ENCODE measurements around the gene SMIM44. TPM values are rescaled to one million over a fixed set of nuclear protein-coding genes. Genes with fewer than 3 reads are reported as not detected.

The SMIM44 gene
- total and polyA plus RNA-seq, 2 donors, result not detected

- 98% methylated on average over 9 of the region's 9 CpGs for WGBS
- H3K27me3 ChIP-seq (ENCODE audit: control insufficient read depth in 2 of 2, insufficient read depth in 1 of 2, low read length in 1 of 2), result peaks cover 0 to 48% of the 10 kb centered on the region in 2 donors
- peaks cover 2 to 12% of the 10 kb centered on the region in 2 donors for H3K9me3 ChIP-seq (ENCODE audit: control insufficient read depth in 2 of 2, insufficient read depth in 1 of 2, low read length in 1 of 2)
- H3K4me1 ChIP-seq (ENCODE audit: control insufficient read depth in 2 of 2, insufficient read depth in 2 of 2, low read length in 2 of 2), result peaks cover 0 to 3% of the 10 kb centered on the region in 2 donors
- H3K36me3 ChIP-seq (ENCODE audit: control insufficient read depth in 2 of 2, insufficient read depth in 2 of 2, low read length in 1 of 2), result peaks cover 0 to 10% of the 10 kb centered on the region in 2 donors
- H3K4me3 ChIP-seq (ENCODE audit: low read length in 2 of 2), result no peak overlapping the region
- DNase-seq (ENCODE audit: low read depth in 6 of 9, low spot score in 9 of 9), result no peak
- H3K27ac ChIP-seq (ENCODE audit: low read depth in 1 of 2, low read length in 1 of 2), result no peak overlapping the region
Observed at GRCh38 chr19:3466635-3467034, 16.6 kb downstream of the SMIM44 start.

GRCh38 chr19:3465552-3465951 lies 17.7 kb downstream of the SMIM44 start:
- H3K36me3 ChIP-seq (ENCODE audit: control insufficient read depth in 2 of 2, insufficient read depth in 2 of 2, low read length in 1 of 2), result peaks cover 0 to 10% of the 10 kb centered on the region in 2 donors

GRCh38 chr19:3464587-3465235 lies 18.5 kb downstream of the SMIM44 start:
- no peak overlapping the region for H3K27ac ChIP-seq (ENCODE audit: low read depth in 1 of 2, low read length in 1 of 2)
- H3K27me3 ChIP-seq (ENCODE audit: control insufficient read depth in 2 of 2, insufficient read depth in 1 of 2, low read length in 1 of 2), result peaks cover 0 to 46% of the 10 kb centered on the region in 2 donors
- DNase-seq (ENCODE audit: low read depth in 6 of 9, low spot score in 9 of 9), result no peak
- H3K4me1 ChIP-seq (ENCODE audit: control insufficient read depth in 2 of 2, insufficient read depth in 2 of 2, low read length in 2 of 2), result peaks cover 0 to 7% of the 10 kb centered on the region in 2 donors
- peaks cover 0 to 10% of the 10 kb centered on the region in 2 donors for H3K36me3 ChIP-seq (ENCODE audit: control insufficient read depth in 2 of 2, insufficient read depth in 2 of 2, low read length in 1 of 2)
- H3K9me3 ChIP-seq (ENCODE audit: control insufficient read depth in 2 of 2, insufficient read depth in 1 of 2, low read length in 1 of 2), result peaks cover 2 to 12% of the 10 kb centered on the region in 2 donors
- 97% methylated on average over 31 of the region's 31 CpGs for WGBS
- no peak overlapping the region for H3K4me3 ChIP-seq (ENCODE audit: low read length in 2 of 2)

More at GRCh38 chr19:3465552-3465951, 17.7 kb downstream of the SMIM44 start:
- 95% methylated on average over 7 of the region's 7 CpGs for WGBS
- Histone ChIP-seq H3K27me3 (ENCODE audit: control insufficient read depth in 2 of 2, insufficient read depth in 1 of 2, low read length in 1 of 2) (peaks cover 0 to 46% of the 10 kb centered on the region in 2 donors), H3K4me3 (ENCODE audit: low read length in 2 of 2) (no peak overlapping the region), H3K4me1 (ENCODE audit: control insufficient read depth in 2 of 2, insufficient read depth in 2 of 2, low read length in 2 of 2) (peaks cover 0 to 3% of the 10 kb centered on the region in 2 donors), H3K27ac (ENCODE audit: low read depth in 1 of 2, low read length in 1 of 2) (no peak overlapping the region), H3K9me3 (ENCODE audit: control insufficient read depth in 2 of 2, insufficient read depth in 1 of 2, low read length in 1 of 2) (peaks cover 2 to 12% of the 10 kb centered on the region in 2 donors)
- DNase-seq (ENCODE audit: low read depth in 6 of 9, low spot score in 9 of 9), result no peak

GRCh38 chr19:3463714-3464586 lies 19.3 kb downstream of the SMIM44 start:
- 92% methylated on average over 57 of the region's 57 CpGs for WGBS
- Histone ChIP-seq H3K9me3 (ENCODE audit: control insufficient read depth in 2 of 2, insufficient read depth in 1 of 2, low read length in 1 of 2) (peaks cover 2 to 12% of the 10 kb centered on the region in 2 donors), H3K27me3 (ENCODE audit: control insufficient read depth in 2 of 2, insufficient read depth in 1 of 2, low read length in 1 of 2) (peaks cover 0 to 49% of the 10 kb centered on the region in 2 donors), H3K36me3 (ENCODE audit: control insufficient read depth in 2 of 2, insufficient read depth in 2 of 2, low read length in 1 of 2) (peaks cover 0 to 10% of the 10 kb centered on the region in 2 donors), H3K27ac (ENCODE audit: low read depth in 1 of 2, low read length in 1 of 2) (no peak overlapping the region), H3K4me1 (ENCODE audit: control insufficient read depth in 2 of 2, insufficient read depth in 2 of 2, low read length in 2 of 2) (peaks cover 0 to 12% of the 10 kb centered on the region in 2 donors), H3K4me3 (ENCODE audit: low read length in 2 of 2) (no peak overlapping the region)
- DNase-seq (ENCODE audit: low read depth in 6 of 9, low spot score in 9 of 9), result no peak

GRCh38 chr19:3462991-3463713 lies 20.1 kb downstream of the SMIM44 start:
- WGBS, result 95% methylated on average over 58 of the region's 58 CpGs
- Histone ChIP-seq H3K4me1 (ENCODE audit: control insufficient read depth in 2 of 2, insufficient read depth in 2 of 2, low read length in 2 of 2) (peaks cover 0 to 17% of the 10 kb centered on the region in 2 donors), H3K4me3 (ENCODE audit: low read length in 2 of 2) (no peak overlapping the region), H3K27me3 (ENCODE audit: control insufficient read depth in 2 of 2, insufficient read depth in 1 of 2, low read length in 1 of 2) (peaks cover 0 to 57% of the 10 kb centered on the region in 2 donors), H3K36me3 (ENCODE audit: control insufficient read depth in 2 of 2, insufficient read depth in 2 of 2, low read length in 1 of 2) (peaks cover 0 to 10% of the 10 kb centered on the region in 2 donors), H3K27ac (ENCODE audit: low read depth in 1 of 2, low read length in 1 of 2) (no peak overlapping the region), H3K9me3 (ENCODE audit: control insufficient read depth in 2 of 2, insufficient read depth in 1 of 2, low read length in 1 of 2) (peaks cover 2 to 10% of the 10 kb centered on the region in 2 donors)
- DNase-seq (ENCODE audit: low read depth in 6 of 9, low spot score in 9 of 9), result no peak

- peaks cover 0 to 17% of the 10 kb centered on the region in 2 donors for H3K4me1 ChIP-seq (ENCODE audit: control insufficient read depth in 2 of 2, insufficient read depth in 2 of 2, low read length in 2 of 2)
- peaks cover 0 to 19% of the 10 kb centered on the region in 2 donors for H3K36me3 ChIP-seq (ENCODE audit: control insufficient read depth in 2 of 2, insufficient read depth in 2 of 2, low read length in 1 of 2)
- no peak overlapping the region for H3K27ac ChIP-seq (ENCODE audit: low read depth in 1 of 2, low read length in 1 of 2)
- no peaks in the 10 kb centered on the region for H3K9me3 ChIP-seq (ENCODE audit: control insufficient read depth in 2 of 2, insufficient read depth in 1 of 2, low read length in 1 of 2)
- DNase-seq (ENCODE audit: low read depth in 6 of 9, low spot score in 9 of 9), result no peak
- 97% methylated on average over 15 of the region's 15 CpGs for WGBS
- no peak overlapping the region for H3K4me3 ChIP-seq (ENCODE audit: low read length in 2 of 2)
- H3K27me3 ChIP-seq (ENCODE audit: control insufficient read depth in 2 of 2, insufficient read depth in 1 of 2, low read length in 1 of 2), result peaks cover 0 to 55% of the 10 kb centered on the region in 2 donors
Observed at GRCh38 chr19:3459965-3460582, 23.2 kb downstream of the SMIM44 start.

GRCh38 chr19:3459089-3459881 lies 24.0 kb downstream of the SMIM44 start:
- Histone ChIP-seq H3K36me3 (ENCODE audit: control insufficient read depth in 2 of 2, insufficient read depth in 2 of 2, low read length in 1 of 2) (peaks cover 0 to 26% of the 10 kb centered on the region in 2 donors), H3K4me1 (ENCODE audit: control insufficient read depth in 2 of 2, insufficient read depth in 2 of 2, low read length in 2 of 2) (peaks cover 0 to 17% of the 10 kb centered on the region in 2 donors), H3K9me3 (ENCODE audit: control insufficient read depth in 2 of 2, insufficient read depth in 1 of 2, low read length in 1 of 2) (no peaks in the 10 kb centered on the region), H3K4me3 (ENCODE audit: low read length in 2 of 2) (no peak overlapping the region), H3K27ac (ENCODE audit: low read depth in 1 of 2, low read length in 1 of 2) (no peak overlapping the region), H3K27me3 (ENCODE audit: control insufficient read depth in 2 of 2, insufficient read depth in 1 of 2, low read length in 1 of 2) (peaks cover 0 to 47% of the 10 kb centered on the region in 2 donors)
- WGBS, result 86% methylated on average over 26 of the region's 26 CpGs
- DNase-seq (ENCODE audit: low read depth in 6 of 9, low spot score in 9 of 9), result peak in 2 of 9 donors; percentile 12 to 18
